Esophagus squamous epithelium (tissue), 4 donors: ENCODE data around the gene NIN.

Experiments used
- CTCF ChIP-seq, 6 experiments: fragments of 450-650 bp in 4 of 6; fragments of 200-600 bp in 2 of 6; sonication (generic) in 2 of 6; IDR thresholded peaks; one replicate each; pipeline ENCODE4 v1.5.1; 2016 to 2019; ENCODE audit warnings: antibody characterized with exemption in 6 of 6, mild to moderate bottlenecking in 4 of 6, moderate library complexity in 4 of 6
- POLR2A ChIP-seq, 4 donors: fragments of 450-650 bp; IDR thresholded peaks; one replicate each; pipeline ENCODE4 v1.6.1; 2017; ENCODE audit warnings: antibody characterized with exemption in 4 of 4, mild to moderate bottlenecking in 4 of 4, moderate library complexity in 3 of 4

GRCh38 chr14:50820786-50821509 is 10.0 kb downstream of the NIN start:
- TF ChIP-seq POLR2A (IDR thresholded peaks at IDR 0.05) (no peak), CTCF (IDR thresholded peaks at IDR 0.05) (no peak)
